OCI-LY1 (cell line): Measurements from ENCODE around the gene NUPR1.

Experiments used
- H2AFZ ChIP-seq: fragments of 200-600 bp; sonication (generic), shearing (Covaris generic); 2 replicates; pipeline ENCODE4 v1.6.0; 2014; ENCODE audit warnings: antibody characterized with exemption, mild to moderate bottlenecking, low read length
- H3F3A ChIP-seq: fragments of 200-600 bp; sonication (generic), shearing (Covaris generic); 2 replicates; pipeline ENCODE4 v1.6.0; 2014; ENCODE audit warnings: mild to moderate bottlenecking, antibody characterized with exemption, low read length, moderate library complexity; ENCODE audit not compliant: insufficient read depth
- H3K27ac ChIP-seq: fragments of 200-600 bp; sonication (generic); 2 replicates; pipeline ENCODE4 v1.5.1; 2014; ENCODE audit warnings: low read length, mixed run types, mild to moderate bottlenecking, low read depth; ENCODE audit not compliant: poor library complexity, severe bottlenecking
- H3K27me3 ChIP-seq: fragments of 200-600 bp; sonication (generic); 2 replicates; pipeline ENCODE4 v1.6.0; 2014; ENCODE audit warnings: antibody characterized with exemption, mild to moderate bottlenecking, low read length, moderate library complexity; ENCODE audit not compliant: insufficient read depth
- H3K36me3 ChIP-seq: fragments of 200-600 bp; sonication (generic); 2 replicates; pipeline ENCODE4 v1.6.1; 2014; ENCODE audit warnings: mild to moderate bottlenecking, antibody characterized with exemption, low read length, moderate library complexity, mixed read lengths; ENCODE audit not compliant: insufficient read depth
- H3K4me1 ChIP-seq: fragments of 200-600 bp; sonication (generic); 2 replicates; pipeline ENCODE4 v1.5.1; 2014; ENCODE audit warnings: mild to moderate bottlenecking, low read length, moderate library complexity; ENCODE audit not compliant: insufficient read depth, severe bottlenecking
- H3K4me2 ChIP-seq: fragments of 200-600 bp; sonication (generic), shearing (Covaris generic); 2 replicates; pipeline ENCODE4 v1.6.1; 2014; ENCODE audit warnings: low read length
- H3K4me3 ChIP-seq: fragments of 200-600 bp; sonication (generic); 2 replicates; pipeline ENCODE4 v1.5.1; 2014; ENCODE audit warnings: low read length, low read depth, mild to moderate bottlenecking, mixed read lengths; ENCODE audit not compliant: poor library complexity, severe bottlenecking
- H3K79me2 ChIP-seq: fragments of 200-600 bp; shearing (Covaris generic); 2 replicates; pipeline ENCODE4 v1.6.1; 2016; ENCODE audit warnings: mixed run types, low read length, mixed read lengths; ENCODE audit not compliant: insufficient read depth
- H3K9ac ChIP-seq: fragments of 200-600 bp; sonication (generic), shearing (Covaris generic); 2 replicates; pipeline ENCODE4 v1.6.1; 2014; ENCODE audit warnings: mild to moderate bottlenecking, low read length, mixed read lengths
- H3K9me2 ChIP-seq: fragments of 200-600 bp; sonication (generic), shearing (Covaris generic); 2 replicates; pipeline ENCODE4 v1.6.1; 2014; ENCODE audit warnings: low read depth, mild to moderate bottlenecking, low read length, mixed read lengths
- H3K9me3 ChIP-seq: fragments of 200-600 bp; shearing (Covaris generic); 2 replicates; pipeline ENCODE4 v1.6.1; 2014; ENCODE audit warnings: low read length, mixed read lengths
- H4K20me1 ChIP-seq: fragments of 200-600 bp; sonication (generic), shearing (Covaris generic); 2 replicates; pipeline ENCODE4 v1.6.0; 2016; ENCODE audit warnings: mild to moderate bottlenecking, low read length; ENCODE audit not compliant: insufficient read depth
- CTCF ChIP-seq: fragments of 200-600 bp; sonication (generic), shearing (Covaris generic); IDR thresholded peaks from 2 replicates; pipeline ENCODE4 v1.5.1; 2017; ENCODE audit warnings: mild to moderate bottlenecking, antibody characterized with exemption, low read length, moderate library complexity, mixed read lengths
- EZH2 ChIP-seq: fragments of 200-600 bp; sonication (generic), shearing (Covaris generic); IDR thresholded peaks from 2 replicates; pipeline ENCODE4 v1.8.0; 2017; ENCODE audit warnings: borderline replicate concordance, mixed run types, mild to moderate bottlenecking, antibody characterized with exemption, low read length, moderate library complexity, mixed read lengths

Gene NUPR1

GRCh38 chr16:28521436-28521835 is 17.3 kb downstream of the NUPR1 start:
- no peak for TF ChIP-seq CTCF
- Histone ChIP-seq H3F3A (no peaks in the 10 kb centered on the region), H3K9me2 (no peaks in the 10 kb centered on the region), H3K27ac (no peak overlapping the region), H3K27me3 (no peaks in the 10 kb centered on the region), H3K9ac (no peak overlapping the region), H3K4me1 (no peaks in the 10 kb centered on the region), H3K4me2 (no peak overlapping the region), H2AFZ (no peak overlapping the region), H3K36me3 (no peaks in the 10 kb centered on the region), H3K79me2 (no peaks in the 10 kb centered on the region), H3K4me3 (no peak overlapping the region), H4K20me1 (no peaks in the 10 kb centered on the region), H3K9me3 (no peaks in the 10 kb centered on the region)

GRCh38 chr16:28520672-28521071 is 18.1 kb downstream of the NUPR1 start:
- no peaks in the 10 kb centered on the region for H3K79me2 ChIP-seq
- no peak overlapping the region for H3K4me3 ChIP-seq
- no peaks in the 10 kb centered on the region for H4K20me1 ChIP-seq
- H3K4me1 ChIP-seq: no peaks in the 10 kb centered on the region
- no peak overlapping the region for H3K27ac ChIP-seq
- no peak for TF ChIP-seq CTCF
- no peak for TF ChIP-seq EZH2
- no peak overlapping the region for H2AFZ ChIP-seq
- H3K9ac ChIP-seq: no peak overlapping the region
- no peak overlapping the region for H3K4me2 ChIP-seq
- no peaks in the 10 kb centered on the region for H3F3A ChIP-seq
- H3K9me3 ChIP-seq: no peaks in the 10 kb centered on the region
- H3K36me3 ChIP-seq: no peaks in the 10 kb centered on the region
- H3K9me2 ChIP-seq: no peaks in the 10 kb centered on the region
- H3K27me3 ChIP-seq: no peaks in the 10 kb centered on the region

GRCh38 chr16:28514246-28514645 is 24.5 kb downstream of the NUPR1 start:
- no peaks in the 10 kb centered on the region for H3F3A ChIP-seq
- H3K36me3 ChIP-seq: no peaks in the 10 kb centered on the region
- no peak for TF ChIP-seq EZH2
- TF ChIP-seq CTCF: no peak
- H4K20me1 ChIP-seq: no peaks in the 10 kb centered on the region
- H3K4me2 ChIP-seq: no peak overlapping the region
- H3K9me2 ChIP-seq: no peaks in the 10 kb centered on the region
- H3K9me3 ChIP-seq: no peaks in the 10 kb centered on the region
- no peak overlapping the region for H3K9ac ChIP-seq
- H3K27ac ChIP-seq: no peak overlapping the region
- H3K27me3 ChIP-seq: no peaks in the 10 kb centered on the region
- H3K4me1 ChIP-seq: no peaks in the 10 kb centered on the region
- no peak overlapping the region for H3K4me3 ChIP-seq
- H2AFZ ChIP-seq: no peak overlapping the region
- H3K79me2 ChIP-seq: no peaks in the 10 kb centered on the region
